IMR-90 (cell line): ENCODE measurements around the gene GAL3ST2. TPM values are rescaled to one million over a fixed set of nuclear protein-coding genes. Genes with fewer than 3 reads are reported as not detected.

Experiments
- ATAC-seq: fragments of 200-7000 bp; cut with Tn5 transposase; 2 replicates; pipeline ENCODE4 v1.9.1; 2020; ENCODE audit warnings: low read depth, mild to moderate bottlenecking, moderate library complexity
- BruUV-seq: library from RNA; stranded (reverse); fragments of 400-500 nt; replicated peaks from 2 replicates; lab custom pipeline; 2021; lab: Mats Ljungman, UMichigan
- CTCF ChIA-PET: fragments of 300-600 bp; formaldehyde crosslinking; extraction: SDS; loops from one replicate; lab custom pipeline; 2021; ENCODE audit warnings: antibody characterized with exemption; lab: Yijun Ruan, JAX
- POLR2A ChIA-PET: fragments of 300-600 bp; sonication (Branson Sonifier 250); formaldehyde crosslinking; loops from one replicate; lab custom pipeline; 2022; ENCODE audit warnings: antibody characterized with exemption; ENCODE audit not compliant: unreplicated experiment; lab: Charles Lee
- DNase-seq: peaks from one replicate; pipeline ENCODE4 v3.0.0; 2013
- H2AFZ ChIP-seq: replicated peaks from 2 replicates; pipeline ENCODE3; 2013; ENCODE audit warnings: low read length, mild to moderate bottlenecking; ENCODE audit not compliant: poor library complexity
- H2AK5ac ChIP-seq: 2 replicates; pipeline ENCODE4 v1.6.1; 2013; ENCODE audit warnings: low read depth, low read length, inconsistent platforms
- H2AK9ac ChIP-seq: replicated peaks from 2 replicates; pipeline ENCODE3; 2013; ENCODE audit warnings: mild to moderate bottlenecking, low read depth, low read length, moderate library complexity; ENCODE audit not compliant: poor library complexity
- H2BK120ac ChIP-seq: 2 replicates; pipeline ENCODE4 v1.6.1; 2013; ENCODE audit warnings: low read depth, low read length, inconsistent platforms
- H2BK15ac ChIP-seq: 3 replicates; pipeline ENCODE4 v1.6.1; 2013; ENCODE audit warnings: low read depth, low read length, inconsistent platforms
- H2BK20ac ChIP-seq: 2 replicates; pipeline ENCODE4 v1.6.1; 2013; ENCODE audit warnings: low read depth, mild to moderate bottlenecking, inconsistent platforms, low read length, moderate library complexity
- H2BK5ac ChIP-seq: 2 replicates; pipeline ENCODE4 v1.6.1; 2013; ENCODE audit warnings: mild to moderate bottlenecking, low read depth, low read length, inconsistent platforms; ENCODE audit not compliant: poor library complexity, severe bottlenecking
- H3K14ac ChIP-seq: replicated peaks from 2 replicates; pipeline ENCODE4 v1.6.1; 2013; ENCODE audit warnings: low read depth, low read length, inconsistent platforms
- H3K18ac ChIP-seq: 2 replicates; pipeline ENCODE4 v1.6.1; 2013; ENCODE audit warnings: low read depth, low read length, control low read depth
- H3K23ac ChIP-seq: 2 replicates; pipeline ENCODE4 v1.6.1; 2013; ENCODE audit warnings: low read depth, low read length, inconsistent platforms
- H3K27ac ChIP-seq: 2 replicates; pipeline ENCODE4 v1.5.1; 2013; ENCODE audit warnings: mild to moderate bottlenecking, control low read depth, low read length; ENCODE audit not compliant: insufficient read depth
- H3K27me3 ChIP-seq: 2 replicates; pipeline ENCODE4 v1.6.1; 2013; ENCODE audit warnings: low read length; ENCODE audit not compliant: control insufficient read depth, insufficient read depth
- H3K36me3 ChIP-seq: 2 replicates; pipeline ENCODE4 v1.6.1; 2013; ENCODE audit warnings: low read length, mixed read lengths; ENCODE audit not compliant: control insufficient read depth, insufficient read depth
- H3K4ac ChIP-seq: 2 replicates; pipeline ENCODE4 v1.6.1; 2013; ENCODE audit warnings: low read depth, low read length, inconsistent platforms
- H3K4me1 ChIP-seq: 2 replicates; pipeline ENCODE4 v1.6.1; 2013; ENCODE audit warnings: low read length, mixed read lengths; ENCODE audit not compliant: control insufficient read depth, insufficient read depth
- H3K4me2 ChIP-seq: 2 replicates; pipeline ENCODE4 v1.6.1; 2013; ENCODE audit warnings: low read depth, mild to moderate bottlenecking, control low read depth, low read length, moderate library complexity
- H3K4me3 ChIP-seq: 2 replicates; pipeline ENCODE4 v1.5.1; 2013; ENCODE audit warnings: low read depth, mild to moderate bottlenecking, control low read depth, low read length, moderate library complexity; ENCODE audit not compliant: insufficient read depth
- H3K56ac ChIP-seq: 2 replicates; pipeline ENCODE4 v1.6.1; 2013; ENCODE audit warnings: low read length, inconsistent platforms; ENCODE audit not compliant: insufficient read depth; ENCODE audit errors: extremely low read depth
- H3K79me1 ChIP-seq, 2 experiments: 2 replicates each; pipeline ENCODE4 v1.6.1; 2013; ENCODE audit warnings: low read length in 2 of 2, inconsistent platforms in 1 of 2, low read depth in 1 of 2
- H3K9ac ChIP-seq: 2 replicates; pipeline ENCODE4 v1.6.1; 2013; ENCODE audit warnings: low read depth, low read length, control low read depth
- H3K9me1 ChIP-seq: 2 replicates; pipeline ENCODE4 v1.6.1; 2013; ENCODE audit warnings: low read length, inconsistent platforms; ENCODE audit not compliant: insufficient read depth
- H3K9me3 ChIP-seq: 2 replicates; pipeline ENCODE4 v1.6.1; 2013; ENCODE audit warnings: low read length; ENCODE audit not compliant: control insufficient read depth, insufficient read depth
- H4K20me1 ChIP-seq: 2 replicates; pipeline ENCODE4 v1.6.1; 2013; ENCODE audit warnings: low read length, inconsistent platforms; ENCODE audit not compliant: insufficient read depth
- H4K5ac ChIP-seq: 2 replicates; pipeline ENCODE4 v1.6.1; 2013; ENCODE audit warnings: mild to moderate bottlenecking, low read depth, low read length, control low read depth
- H4K8ac ChIP-seq, 2 experiments: 2 replicates each; pipeline ENCODE4 v1.6.1; 2013; ENCODE audit warnings: low read depth in 2 of 2, low read length in 2 of 2, control low read depth in 1 of 2, inconsistent platforms in 1 of 2
- H4K91ac ChIP-seq: 2 replicates; pipeline ENCODE4 v1.6.1; 2013; ENCODE audit warnings: low read depth, low read length, inconsistent platforms; ENCODE audit not compliant: insufficient read depth
- MAFK ChIP-seq: IDR thresholded peaks from 2 replicates; pipeline ENCODE4 v1.6.1; 2012; ENCODE audit warnings: low read depth, low read length, improper control_type of control experiment
- RAD21 ChIP-seq: IDR thresholded peaks from 2 replicates; pipeline ENCODE4 v1.6.1; 2012; ENCODE audit warnings: low read length, improper control_type of control experiment
- WGBS, 2 experiments: methylation state at CpG; one replicate each; pipeline versions ENCODE4 v1.1.5 to v1.1.7; 2013; ENCODE audit warnings: missing lambda C conversion rate in 2 of 2; ENCODE audit not compliant: insufficient read length in 1 of 2; ENCODE audit errors: extremely low coverage in 2 of 2; 5-methylcytosine and 5-hydroxymethylcytosine counted together
- dilution Hi-C: fragments of 300-500 bp; cut with HindIII; formaldehyde crosslinking; loops from one replicate; pipeline ENCODE4 v1.14.3; 2018; ENCODE audit warnings: low sequenced_read_pairs; ENCODE audit not compliant: unreplicated experiment
- in situ Hi-C: fragments of 300-500 bp; cut with MboI; formaldehyde crosslinking; loops from 3 replicates; pipeline ENCODE4 v1.14.3; 2019; ENCODE audit warnings: low sequenced_read_pairs, inconsistent platforms, mixed read lengths
- intact Hi-C: fragments of 100-400 bp; cut with micrococcal nuclease; formaldehyde crosslinking; loops from 2 replicates; pipeline ENCODE4 v1.10.0; 2022
- polyA plus RNA-seq, 3 experiments: library from polyadenylated mRNA; depleted of rRNA; stranded (reverse); fragments of >200 nt; gene quantifications; 2 replicates each; pipeline ENCODE4 v1.2.3, GENCODE V29; 2012; ENCODE audit warnings: low replicate concordance in 1 of 3
- total RNA-seq: library from RNA; depleted of rRNA; stranded (reverse); fragments of >200 nt; gene quantifications from 2 replicates; pipeline ENCODE4 v1.2.3, GENCODE V29; 2012

GAL3ST2 gene
- total and polyA plus RNA-seq, 2 of the 4 experiments (the other 2 are of a cell fraction) = 0.07 TPM; not detected in 1

GRCh38 chr2:241796610-241797138 lies 20.1 kb downstream of the GAL3ST2 start:
- DNase-seq (no peak), ATAC-seq (no peak)
- H4K8ac ChIP-seq = no peak overlapping the region
- no peaks in the 10 kb centered on the region for H3K79me1 ChIP-seq
- no peak overlapping the region for H3K23ac ChIP-seq
- no peak overlapping the region for H3K56ac ChIP-seq
- no peak overlapping the region for H3K9ac ChIP-seq
- no peak overlapping the region for H2AFZ ChIP-seq
- POLR2A ChIA-PET = no interaction called here
- no peak overlapping the region for H4K91ac ChIP-seq
- no peak overlapping the region for H3K4ac ChIP-seq
- no peak overlapping the region for H2BK20ac ChIP-seq
- dilution Hi-C loops (no loop called here), in situ Hi-C loops (no loop called here), intact Hi-C loops (no loop called here)
- no peak overlapping the region for H2AK5ac ChIP-seq
- no peak overlapping the region for H2BK5ac ChIP-seq
- H3K9me3 ChIP-seq = no peaks in the 10 kb centered on the region
- peaks cover 13% of the 10 kb centered on the region; the same call in 1 of the 2 replicates for H3K27me3 ChIP-seq
- no peak overlapping the region for H2BK120ac ChIP-seq
- no TSS peak for BruUV-seq
- H3K27ac ChIP-seq = no peak overlapping the region
- TF ChIP-seq RAD21 (no peak), MAFK (no peak)
- H3K14ac ChIP-seq = no peak overlapping the region
- no peaks in the 10 kb centered on the region; the same call in 1 of the 2 replicates for H3K9me1 ChIP-seq
- H3K4me2 ChIP-seq = no peak overlapping the region
- CTCF ChIA-PET = no interaction called here
- H3K36me3 ChIP-seq = no peaks in the 10 kb centered on the region
- H3K18ac ChIP-seq = no peak overlapping the region
- WGBS, 2 experiments = 77% methylated on average over 4 of the region's 13 CpGs; no CpG with 5 or more reads in 1 of the 2 experiments
- no peak overlapping the region for H2AK9ac ChIP-seq
- H4K20me1 ChIP-seq = no peaks in the 10 kb centered on the region; the same call in 1 of the 2 replicates
- no peak overlapping the region for H2BK15ac ChIP-seq
- H3K4me3 ChIP-seq = no peak overlapping the region
- H3K4me1 ChIP-seq = no peaks in the 10 kb centered on the region
- no peak overlapping the region for H4K5ac ChIP-seq
